MCF 10A (cell line): Measurements from ENCODE around the gene RGPD3. TPM values are rescaled to one million over a fixed set of nuclear protein-coding genes. Genes with fewer than 3 reads are reported as not detected.
"Not testable (repeated sequence)": the region's sequence is repeated elsewhere in the genome, so short reads cannot be mapped to it uniquely, and the experiment has no call there.

Experiments
- BruUV-seq: library from RNA; stranded (reverse); fragments of 400-500 nt; replicated peaks from 2 replicates; lab custom pipeline; 2021; lab: Mats Ljungman, UMichigan
- CTCF ChIA-PET: fragments of 300-600 bp; sonication (Branson Sonifier 250); formaldehyde crosslinking; extraction: SDS; loops from one replicate; lab custom pipeline; 2021; ENCODE audit warnings: antibody characterized with exemption, inconsistent platforms; lab: Yijun Ruan, JAX
- POLR2A ChIA-PET: fragments of 300-600, 350-650 bp; sonication (Branson Sonifier 250); formaldehyde crosslinking; extraction: SDS; loops from one replicate; lab custom pipeline; 2020; ENCODE audit warnings: antibody characterized with exemption, inconsistent platforms; lab: Yijun Ruan, JAX
- DNase-seq: peaks from one replicate; pipeline ENCODE4 v3.0.0-alpha.2; 2018; ENCODE audit not compliant: unreplicated experiment
- H3K27ac Mint-ChIP-seq: one replicate; pipeline ENCODE4 v1.8.0; 2022; ENCODE audit warnings: mild to moderate bottlenecking, low read depth, mixed read lengths; ENCODE audit not compliant: unreplicated experiment
- H3K27me3 Mint-ChIP-seq: one replicate; pipeline ENCODE4 v1.8.0; 2022; ENCODE audit warnings: mixed read lengths; ENCODE audit not compliant: insufficient read depth, unreplicated experiment
- H3K36me3 Mint-ChIP-seq: one replicate; pipeline ENCODE4 v1.8.0; 2022; ENCODE audit warnings: mild to moderate bottlenecking, moderate library complexity, mixed read lengths; ENCODE audit not compliant: insufficient read depth, unreplicated experiment
- H3K4me1 Mint-ChIP-seq: one replicate; pipeline ENCODE4 v1.8.0; 2022; ENCODE audit warnings: mixed read lengths; ENCODE audit not compliant: insufficient read depth, unreplicated experiment
- H3K4me3 Mint-ChIP-seq: one replicate; pipeline ENCODE4 v1.8.0; 2022; ENCODE audit warnings: mild to moderate bottlenecking, moderate library complexity, mixed read lengths; ENCODE audit not compliant: unreplicated experiment
- H3K9me3 Mint-ChIP-seq: one replicate; pipeline ENCODE4 v1.8.0; 2022; ENCODE audit warnings: mixed read lengths; ENCODE audit not compliant: unreplicated experiment
- intact Hi-C: fragments of 100-400 bp; cut with micrococcal nuclease; formaldehyde crosslinking; loops from 2 replicates; pipeline ENCODE4 v1.14.1; 2022
- total RNA-seq: library from RNA; stranded (reverse); gene quantifications from 2 replicates; pipeline ENCODE4 v1.2.3, GENCODE V29; 2022
- TF ChIP-seq, protein P1 (sequence below): fragments of 200-600 bp; IDR thresholded peaks from one replicate; pipeline ENCODE4 v1.8.0; 2022; ENCODE audit warnings: antibody characterized with exemption, mild to moderate bottlenecking; ENCODE audit not compliant: unreplicated experiment

The RGPD3 gene
- total RNA-seq, 1 experiment from 2014 or later = not detected

DNA sequence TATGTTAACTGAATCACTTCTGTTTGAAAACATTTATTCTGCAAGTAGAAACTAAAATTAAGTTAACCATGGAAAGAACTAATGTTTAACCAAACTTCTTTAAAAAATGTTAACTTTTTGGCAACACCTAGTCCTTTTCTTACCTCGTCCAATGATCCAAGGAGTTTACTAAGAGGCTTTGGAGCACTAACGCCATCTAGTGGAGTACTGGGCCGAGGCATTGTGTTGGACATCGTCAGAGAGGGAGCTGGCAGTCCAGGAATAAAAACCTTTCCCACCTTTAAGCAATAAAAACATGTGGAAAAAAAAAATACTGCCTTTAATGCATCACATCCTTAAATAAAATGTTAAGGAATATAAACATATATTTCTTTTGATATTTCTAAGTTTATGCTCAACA is 2.4 kb upstream of the RGPD3 start:
- TF ChIP-seq, protein P1, sequence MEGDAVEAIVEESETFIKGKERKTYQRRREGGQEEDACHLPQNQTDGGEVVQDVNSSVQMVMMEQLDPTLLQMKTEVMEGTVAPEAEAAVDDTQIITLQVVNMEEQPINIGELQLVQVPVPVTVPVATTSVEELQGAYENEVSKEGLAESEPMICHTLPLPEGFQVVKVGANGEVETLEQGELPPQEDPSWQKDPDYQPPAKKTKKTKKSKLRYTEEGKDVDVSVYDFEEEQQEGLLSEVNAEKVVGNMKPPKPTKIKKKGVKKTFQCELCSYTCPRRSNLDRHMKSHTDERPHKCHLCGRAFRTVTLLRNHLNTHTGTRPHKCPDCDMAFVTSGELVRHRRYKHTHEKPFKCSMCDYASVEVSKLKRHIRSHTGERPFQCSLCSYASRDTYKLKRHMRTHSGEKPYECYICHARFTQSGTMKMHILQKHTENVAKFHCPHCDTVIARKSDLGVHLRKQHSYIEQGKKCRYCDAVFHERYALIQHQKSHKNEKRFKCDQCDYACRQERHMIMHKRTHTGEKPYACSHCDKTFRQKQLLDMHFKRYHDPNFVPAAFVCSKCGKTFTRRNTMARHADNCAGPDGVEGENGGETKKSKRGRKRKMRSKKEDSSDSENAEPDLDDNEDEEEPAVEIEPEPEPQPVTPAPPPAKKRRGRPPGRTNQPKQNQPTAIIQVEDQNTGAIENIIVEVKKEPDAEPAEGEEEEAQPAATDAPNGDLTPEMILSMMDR = peak; percentile 32
- DNase-seq, POLR2A ChIA-PET, H3K9me3 Mint-ChIP-seq, intact Hi-C loops, H3K27me3 Mint-ChIP-seq, H3K36me3 Mint-ChIP-seq, H3K4me1 Mint-ChIP-seq, H3K4me3 Mint-ChIP-seq, BruUV-seq, H3K27ac Mint-ChIP-seq: not testable (repeated sequence)
- CTCF ChIA-PET = interaction anchor here (0.7 to 0.9 kb wide), 3 partner anchors 69 to 181 kb away, joined by 3 read pairs; no protein-coding TSS in a partner anchor

DNA sequence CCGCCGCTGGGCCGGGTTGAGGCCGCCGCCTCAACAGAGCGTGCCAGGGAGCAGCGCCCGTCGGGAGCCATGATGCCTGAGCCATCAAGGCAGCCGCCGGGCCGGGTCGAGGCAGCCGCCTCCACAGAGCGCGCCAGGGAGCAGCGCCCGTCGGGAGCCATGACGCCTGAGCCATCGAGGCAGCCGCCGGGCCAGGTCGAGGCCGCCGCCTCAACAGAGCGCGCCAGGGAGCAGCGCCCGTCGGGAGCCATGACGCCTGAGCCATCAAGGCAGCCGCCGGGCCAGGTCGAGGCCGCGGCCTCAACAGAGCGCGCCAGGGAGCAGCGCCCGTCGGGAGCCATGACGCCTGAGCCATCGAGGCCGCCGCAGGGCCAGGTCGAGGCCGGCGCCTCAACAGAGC is 697 bp downstream of the RGPD3 start:
- H3K4me3 Mint-ChIP-seq, H3K36me3 Mint-ChIP-seq, BruUV-seq, CTCF ChIA-PET, POLR2A ChIA-PET, H3K27me3 Mint-ChIP-seq, H3K4me1 Mint-ChIP-seq, DNase-seq, H3K9me3 Mint-ChIP-seq, intact Hi-C loops, H3K27ac Mint-ChIP-seq: not testable (repeated sequence)

DNA sequence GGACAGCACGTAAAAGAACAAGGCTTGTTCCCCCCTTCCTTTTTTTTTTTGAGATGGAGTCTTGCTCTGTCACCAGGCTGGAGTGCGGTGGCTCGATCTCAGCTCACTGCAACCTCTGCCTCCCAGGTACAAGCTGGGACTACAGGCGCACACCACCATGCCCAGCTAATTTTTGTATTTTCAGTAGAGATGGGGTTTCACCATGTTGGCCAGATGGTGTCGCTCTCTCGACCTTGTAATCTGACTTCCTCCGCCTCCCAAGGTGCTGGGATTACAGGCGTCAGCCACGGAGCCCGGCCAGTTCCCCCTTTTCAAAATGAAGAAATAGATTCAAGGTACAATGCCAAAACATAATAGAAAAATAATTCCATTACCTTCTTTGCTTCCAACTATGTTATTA is 6.3 kb downstream of the RGPD3 start:
- intact Hi-C loops, POLR2A ChIA-PET, BruUV-seq, H3K27me3 Mint-ChIP-seq, H3K4me1 Mint-ChIP-seq, H3K27ac Mint-ChIP-seq, H3K36me3 Mint-ChIP-seq, H3K4me3 Mint-ChIP-seq, H3K9me3 Mint-ChIP-seq: not testable (repeated sequence)
- peak; percentile 1 for DNase-seq
- CTCF ChIA-PET = interaction anchor here (0.7 kb wide), 1 partner anchor 13 kb away, joined by 3 read pairs; no protein-coding TSS in a partner anchor

DNA sequence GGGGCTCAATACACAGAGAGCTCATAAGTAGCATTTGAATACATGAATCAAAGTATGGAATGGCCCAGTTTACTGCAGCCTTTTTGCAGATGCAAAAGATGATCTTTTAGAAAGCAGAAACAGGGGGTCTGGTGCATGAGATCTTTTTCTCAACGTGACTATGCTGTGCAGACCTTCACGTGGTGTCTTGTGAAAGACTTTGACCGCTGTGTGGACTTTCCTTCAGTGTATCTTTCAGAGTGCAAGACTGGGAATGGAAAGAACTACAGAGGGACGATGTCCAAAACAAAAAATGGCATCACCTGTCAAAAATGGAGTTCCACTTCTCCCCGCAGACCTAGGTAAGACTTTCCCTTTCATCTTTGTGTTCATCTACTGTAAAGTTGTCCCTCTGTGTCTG is 77.5 kb downstream of the RGPD3 start:
- H3K36me3 Mint-ChIP-seq, BruUV-seq, H3K4me1 Mint-ChIP-seq, H3K27me3 Mint-ChIP-seq, POLR2A ChIA-PET, DNase-seq, CTCF ChIA-PET, H3K9me3 Mint-ChIP-seq, H3K4me3 Mint-ChIP-seq, intact Hi-C loops: not testable (repeated sequence)
- peak overlapping the region; percentile 70 for H3K27ac Mint-ChIP-seq

DNA sequence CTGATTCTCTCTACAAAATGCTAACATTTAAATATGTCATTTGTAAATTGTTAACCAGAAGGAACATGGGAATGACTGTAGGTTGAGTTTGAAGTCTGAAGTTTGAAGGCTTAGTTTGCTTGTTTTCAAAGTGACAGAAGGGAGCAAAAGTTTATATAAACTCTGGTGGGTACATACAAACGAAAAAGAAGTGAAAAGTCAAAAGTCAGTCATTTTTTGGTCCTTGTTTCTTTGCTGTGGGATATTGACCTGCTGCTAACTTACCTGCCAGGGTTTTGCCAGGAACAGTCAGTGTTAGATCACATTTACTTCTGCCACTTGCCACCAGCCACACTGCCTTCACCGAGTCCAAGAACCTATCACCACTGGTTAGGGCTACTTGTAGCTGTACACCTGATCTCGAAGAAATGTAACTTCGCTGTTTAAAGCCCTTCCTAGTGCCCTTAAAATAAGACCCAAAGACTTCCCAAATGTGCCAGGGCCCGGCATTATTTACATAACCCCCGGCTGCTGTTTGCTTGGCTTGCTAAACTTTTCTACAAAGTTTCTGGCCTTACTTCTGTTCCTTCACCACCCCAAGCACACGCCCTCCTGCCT is 79.3 kb downstream of the RGPD3 start:
- H3K27me3 Mint-ChIP-seq, H3K27ac Mint-ChIP-seq, BruUV-seq, H3K4me1 Mint-ChIP-seq, H3K36me3 Mint-ChIP-seq, POLR2A ChIA-PET, intact Hi-C loops, DNase-seq, H3K9me3 Mint-ChIP-seq, CTCF ChIA-PET, H3K4me3 Mint-ChIP-seq: not testable (repeated sequence)

DNA sequence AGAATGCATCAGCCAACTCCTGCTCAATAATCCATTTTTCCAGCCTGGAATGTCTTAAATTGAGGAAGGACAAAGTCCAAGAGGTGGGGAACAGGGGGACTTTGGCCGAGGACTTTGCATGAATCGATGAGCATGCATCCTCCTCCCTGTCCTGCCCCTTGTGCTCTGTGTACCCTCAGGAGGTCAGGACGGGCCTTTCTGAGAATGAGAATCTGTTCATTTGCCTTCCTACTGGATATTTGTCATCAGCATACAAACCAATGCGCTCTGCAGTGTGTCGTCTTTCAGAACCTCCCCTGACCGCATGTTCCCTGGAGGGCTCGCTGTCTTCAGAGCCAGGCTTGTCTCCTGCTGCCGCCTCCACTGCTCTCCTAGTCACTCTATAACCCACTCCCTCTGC is 83.7 kb downstream of the RGPD3 start:
- H3K4me3 Mint-ChIP-seq, CTCF ChIA-PET, H3K4me1 Mint-ChIP-seq, H3K36me3 Mint-ChIP-seq, H3K27me3 Mint-ChIP-seq, H3K9me3 Mint-ChIP-seq, DNase-seq, BruUV-seq, POLR2A ChIA-PET, intact Hi-C loops, H3K27ac Mint-ChIP-seq: not testable (repeated sequence)

DNA sequence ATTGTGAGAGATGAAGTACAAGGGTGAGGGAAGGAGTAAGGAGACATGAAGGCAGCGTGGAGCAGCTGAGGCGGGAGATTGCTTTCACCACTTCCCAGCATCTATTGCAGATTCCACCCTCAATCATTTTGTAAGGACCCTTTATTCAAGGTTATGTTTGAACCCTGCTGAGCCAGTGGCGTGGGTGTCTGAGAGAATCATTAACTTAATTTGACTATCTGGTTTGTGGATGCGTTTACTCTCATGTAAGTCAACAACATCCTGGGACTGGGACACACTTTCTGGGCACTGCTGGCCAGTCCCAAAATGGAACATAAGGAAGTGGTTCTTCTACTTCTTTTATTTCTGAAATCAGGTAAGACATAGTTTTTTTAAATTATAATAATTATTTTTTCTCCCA is 86.3 kb downstream of the RGPD3 start:
- BruUV-seq, H3K4me3 Mint-ChIP-seq, H3K27me3 Mint-ChIP-seq, H3K27ac Mint-ChIP-seq, intact Hi-C loops, H3K9me3 Mint-ChIP-seq, CTCF ChIA-PET, H3K4me1 Mint-ChIP-seq, DNase-seq, H3K36me3 Mint-ChIP-seq, POLR2A ChIA-PET: not testable (repeated sequence)

DNA sequence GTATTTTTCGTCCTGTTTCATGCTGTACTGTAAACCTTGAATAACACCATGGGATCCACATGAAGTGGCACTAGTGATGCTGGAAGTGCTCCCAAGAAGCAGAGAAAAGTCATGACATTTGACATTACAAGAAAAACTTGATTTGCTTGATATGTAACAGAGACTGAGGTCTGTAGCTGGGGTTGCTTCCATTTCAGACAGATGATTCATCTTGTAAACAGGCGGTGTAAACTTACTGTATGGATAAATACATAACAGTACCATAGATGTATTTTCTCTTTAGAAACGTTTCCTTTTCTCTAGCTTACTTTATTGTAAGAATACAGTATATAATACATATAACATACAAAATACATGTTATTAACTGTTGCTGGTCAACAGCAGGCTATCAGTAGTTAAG is 88.6 kb downstream of the RGPD3 start:
- H3K4me3 Mint-ChIP-seq, H3K27ac Mint-ChIP-seq, H3K9me3 Mint-ChIP-seq, BruUV-seq, POLR2A ChIA-PET, DNase-seq, intact Hi-C loops, H3K27me3 Mint-ChIP-seq, H3K4me1 Mint-ChIP-seq, H3K36me3 Mint-ChIP-seq, CTCF ChIA-PET: not testable (repeated sequence)

DNA sequence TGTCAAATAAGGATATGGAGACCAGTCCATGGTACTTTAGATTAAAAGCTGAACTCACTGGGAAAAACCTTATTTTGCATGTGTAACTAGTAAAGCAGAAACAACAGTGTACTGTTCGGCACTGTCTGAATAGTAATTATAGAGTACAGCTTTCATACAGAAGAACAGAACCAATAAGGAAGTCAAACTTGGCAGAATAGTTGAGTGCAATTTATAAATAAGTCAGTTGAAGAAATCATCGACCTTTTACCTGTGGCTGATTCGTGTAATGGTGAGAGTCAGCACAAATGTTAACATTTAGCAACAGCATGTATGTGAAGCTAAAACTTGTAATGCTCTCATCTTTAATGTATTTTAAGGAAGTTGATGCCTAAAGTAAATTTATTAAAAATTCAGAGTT is 99.0 kb downstream of the RGPD3 start:
- POLR2A ChIA-PET, intact Hi-C loops, H3K4me3 Mint-ChIP-seq, BruUV-seq, DNase-seq, H3K27ac Mint-ChIP-seq, H3K27me3 Mint-ChIP-seq, H3K36me3 Mint-ChIP-seq, H3K4me1 Mint-ChIP-seq, H3K9me3 Mint-ChIP-seq: not testable (repeated sequence)
- CTCF ChIA-PET = interaction anchor here (0.5 kb wide), 1 partner anchor 72 kb away, joined by 3 read pairs; no protein-coding TSS in a partner anchor
